ENCODE data around the gene KCNJ12.
"Not testable (repeated sequence)": the region's sequence is repeated elsewhere in the genome, so short reads cannot be mapped to it uniquely, and the experiment has no call there.

DNA sequence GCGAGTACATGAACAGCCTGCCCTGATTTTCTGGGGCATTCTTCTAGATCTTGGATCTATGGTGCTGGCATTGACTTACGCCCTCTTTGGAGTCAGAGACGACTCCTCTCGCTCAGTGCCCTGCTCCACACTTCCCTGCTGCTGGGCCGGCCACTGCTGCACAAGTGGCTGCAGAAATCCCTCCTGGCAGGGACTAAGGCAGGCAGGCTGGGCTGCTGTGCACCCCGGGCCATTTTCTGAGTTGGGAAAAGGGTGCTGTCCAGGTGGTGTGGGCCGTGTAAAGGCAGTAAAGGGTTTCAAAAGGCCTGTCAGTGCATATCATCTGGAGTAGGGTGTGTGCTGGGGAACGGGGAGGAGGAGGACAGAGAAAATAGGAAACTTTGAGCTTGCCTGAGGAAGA lies 50.1 kb downstream of the KCNJ12 start:
- not testable (repeated sequence) for TF ChIP-seq EZH2 (IDR thresholded peaks at IDR 0.05; ENCODE audit: borderline replicate concordance, low read length)
- TF ChIP-seq, protein P1, sequence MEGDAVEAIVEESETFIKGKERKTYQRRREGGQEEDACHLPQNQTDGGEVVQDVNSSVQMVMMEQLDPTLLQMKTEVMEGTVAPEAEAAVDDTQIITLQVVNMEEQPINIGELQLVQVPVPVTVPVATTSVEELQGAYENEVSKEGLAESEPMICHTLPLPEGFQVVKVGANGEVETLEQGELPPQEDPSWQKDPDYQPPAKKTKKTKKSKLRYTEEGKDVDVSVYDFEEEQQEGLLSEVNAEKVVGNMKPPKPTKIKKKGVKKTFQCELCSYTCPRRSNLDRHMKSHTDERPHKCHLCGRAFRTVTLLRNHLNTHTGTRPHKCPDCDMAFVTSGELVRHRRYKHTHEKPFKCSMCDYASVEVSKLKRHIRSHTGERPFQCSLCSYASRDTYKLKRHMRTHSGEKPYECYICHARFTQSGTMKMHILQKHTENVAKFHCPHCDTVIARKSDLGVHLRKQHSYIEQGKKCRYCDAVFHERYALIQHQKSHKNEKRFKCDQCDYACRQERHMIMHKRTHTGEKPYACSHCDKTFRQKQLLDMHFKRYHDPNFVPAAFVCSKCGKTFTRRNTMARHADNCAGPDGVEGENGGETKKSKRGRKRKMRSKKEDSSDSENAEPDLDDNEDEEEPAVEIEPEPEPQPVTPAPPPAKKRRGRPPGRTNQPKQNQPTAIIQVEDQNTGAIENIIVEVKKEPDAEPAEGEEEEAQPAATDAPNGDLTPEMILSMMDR (conservative IDR thresholded peaks at IDR 0.05 in 1 of 2, IDR thresholded peaks at IDR 0.05 in 1 of 2; ENCODE audit: extremely low read depth in 1 of 2, insufficient read depth in 1 of 2, low read depth in 1 of 2, low read length in 2 of 2): not testable (repeated sequence)
